A549 (cell line): ENCODE data around the gene SERINC3.

Experiments used
- CTCF ChIP-seq: fragments of >200 bp; sonication (Bioruptor Twin); formaldehyde crosslinking; IDR thresholded peaks from 3 replicates; pipeline ENCODE4 v1.5.1; 2016
- EHF ChIP-seq: fragments of 250-450 bp; sonication (Bioruptor Pico); IDR thresholded peaks from 2 replicates; pipeline ENCODE4 v1.5.0; 2020; ENCODE audit warnings: mild to moderate bottlenecking
- EP300 ChIP-seq, 2 experiments: fragments of >200 bp; sonication (Bioruptor Twin); formaldehyde crosslinking; IDR thresholded peaks; 2 replicates in 1 of 2; 3 replicates in 1 of 2; pipeline ENCODE4 v1.6.1; 2016 to 2017
- MYC ChIP-seq: IDR thresholded peaks from 2 replicates; pipeline ENCODE4 v1.6.1; 2012; ENCODE audit warnings: mild to moderate bottlenecking, inconsistent platforms, low read length, improper control_type of control experiment, borderline replicate concordance
- NFE2L2 ChIP-seq: fragments of 150-350 bp; conservative IDR thresholded peaks from 2 replicates; pipeline ENCODE4 v1.6.1; 2014; ENCODE audit warnings: low read length
- POLR2A ChIP-seq: IDR thresholded peaks from 2 replicates; pipeline ENCODE4 v1.6.1; 2012; ENCODE audit warnings: mild to moderate bottlenecking, low read length
- TF ChIP-seq, protein P1 (sequence below): fragments of 250-450 bp; sonication (Bioruptor Pico); IDR thresholded peaks from 2 replicates; pipeline ENCODE4 v1.5.0; 2021; ENCODE audit warnings: mild to moderate bottlenecking, moderate library complexity, borderline replicate concordance

GRCh38 chr20:44502968-44503367 lies 18.9 kb downstream of the SERINC3 start:
- TF ChIP-seq CTCF: no peak
- TF ChIP-seq EP300 (IDR thresholded peaks at IDR 0.05): no peak
- TF ChIP-seq POLR2A: no peak
- TF ChIP-seq MYC: no peak
- TF ChIP-seq, protein P1, sequence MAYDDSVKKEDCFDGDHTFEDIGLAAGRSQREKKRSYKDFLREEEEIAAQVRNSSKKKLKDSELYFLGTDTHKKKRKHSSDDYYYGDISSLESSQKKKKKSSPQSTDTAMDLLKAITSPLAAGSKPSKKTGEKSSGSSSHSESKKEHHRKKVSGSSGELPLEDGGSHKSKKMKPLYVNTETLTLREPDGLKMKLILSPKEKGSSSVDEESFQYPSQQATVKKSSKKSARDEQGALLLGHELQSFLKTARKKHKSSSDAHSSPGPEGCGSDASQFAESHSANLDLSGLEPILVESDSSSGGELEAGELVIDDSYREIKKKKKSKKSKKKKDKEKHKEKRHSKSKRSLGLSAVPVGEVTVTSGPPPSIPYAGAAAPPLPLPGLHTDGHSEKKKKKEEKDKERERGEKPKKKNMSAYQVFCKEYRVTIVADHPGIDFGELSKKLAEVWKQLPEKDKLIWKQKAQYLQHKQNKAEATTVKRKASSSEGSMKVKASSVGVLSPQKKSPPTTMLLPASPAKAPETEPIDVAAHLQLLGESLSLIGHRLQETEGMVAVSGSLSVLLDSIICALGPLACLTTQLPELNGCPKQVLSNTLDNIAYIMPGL (CRISPR knock-in tag): no peak
- TF ChIP-seq EHF (CRISPR knock-in tag): no peak
- TF ChIP-seq NFE2L2: no peak
